SU-DHL-6 (cell line): Measurements from ENCODE around the gene HIRIP3.

Experiments used
- EZH2phosphoT487 ChIP-seq: fragments of 200-600 bp; sonication (generic), shearing (Covaris generic); conservative IDR thresholded peaks from 2 replicates; pipeline ENCODE4 v1.6.1; 2018; ENCODE audit warnings: mild to moderate bottlenecking, antibody characterized with exemption, low read length, moderate library complexity, mixed read lengths
- TF ChIP-seq, protein P1 (sequence below): fragments of 200-600 bp; sonication (generic); IDR thresholded peaks from one replicate; pipeline ENCODE4 v1.5.1; 2017; ENCODE audit warnings: antibody characterized with exemption, mild to moderate bottlenecking, low read length, moderate library complexity; ENCODE audit not compliant: insufficient read depth, poor library complexity, severe bottlenecking

DNA sequence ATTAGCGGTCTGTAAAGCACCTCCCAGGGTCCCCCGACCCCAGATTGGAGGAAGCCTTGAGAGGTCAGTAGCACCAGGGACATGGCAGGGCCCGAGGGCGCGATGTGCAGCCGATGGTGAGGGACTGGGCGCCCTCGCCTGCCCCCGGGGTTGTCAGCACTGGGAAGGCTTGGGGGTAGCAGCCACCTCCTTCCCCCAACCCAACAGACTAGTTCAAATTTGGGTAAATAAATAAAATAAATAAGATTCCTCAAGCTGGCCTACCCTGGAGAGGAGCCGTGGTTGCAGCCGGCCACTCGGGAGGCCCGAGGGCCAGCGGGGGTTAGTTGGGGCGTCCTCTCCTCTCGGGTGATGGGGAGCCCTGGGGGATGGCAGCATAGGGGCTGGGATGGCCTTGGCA, 29.0 kb upstream of the HIRIP3 start:
- TF ChIP-seq, protein P1, sequence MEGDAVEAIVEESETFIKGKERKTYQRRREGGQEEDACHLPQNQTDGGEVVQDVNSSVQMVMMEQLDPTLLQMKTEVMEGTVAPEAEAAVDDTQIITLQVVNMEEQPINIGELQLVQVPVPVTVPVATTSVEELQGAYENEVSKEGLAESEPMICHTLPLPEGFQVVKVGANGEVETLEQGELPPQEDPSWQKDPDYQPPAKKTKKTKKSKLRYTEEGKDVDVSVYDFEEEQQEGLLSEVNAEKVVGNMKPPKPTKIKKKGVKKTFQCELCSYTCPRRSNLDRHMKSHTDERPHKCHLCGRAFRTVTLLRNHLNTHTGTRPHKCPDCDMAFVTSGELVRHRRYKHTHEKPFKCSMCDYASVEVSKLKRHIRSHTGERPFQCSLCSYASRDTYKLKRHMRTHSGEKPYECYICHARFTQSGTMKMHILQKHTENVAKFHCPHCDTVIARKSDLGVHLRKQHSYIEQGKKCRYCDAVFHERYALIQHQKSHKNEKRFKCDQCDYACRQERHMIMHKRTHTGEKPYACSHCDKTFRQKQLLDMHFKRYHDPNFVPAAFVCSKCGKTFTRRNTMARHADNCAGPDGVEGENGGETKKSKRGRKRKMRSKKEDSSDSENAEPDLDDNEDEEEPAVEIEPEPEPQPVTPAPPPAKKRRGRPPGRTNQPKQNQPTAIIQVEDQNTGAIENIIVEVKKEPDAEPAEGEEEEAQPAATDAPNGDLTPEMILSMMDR, result no peak
- TF ChIP-seq EZH2phosphoT487, result no peak
